ENCODE results near the gene RYR3.

Gene RYR3

DNA sequence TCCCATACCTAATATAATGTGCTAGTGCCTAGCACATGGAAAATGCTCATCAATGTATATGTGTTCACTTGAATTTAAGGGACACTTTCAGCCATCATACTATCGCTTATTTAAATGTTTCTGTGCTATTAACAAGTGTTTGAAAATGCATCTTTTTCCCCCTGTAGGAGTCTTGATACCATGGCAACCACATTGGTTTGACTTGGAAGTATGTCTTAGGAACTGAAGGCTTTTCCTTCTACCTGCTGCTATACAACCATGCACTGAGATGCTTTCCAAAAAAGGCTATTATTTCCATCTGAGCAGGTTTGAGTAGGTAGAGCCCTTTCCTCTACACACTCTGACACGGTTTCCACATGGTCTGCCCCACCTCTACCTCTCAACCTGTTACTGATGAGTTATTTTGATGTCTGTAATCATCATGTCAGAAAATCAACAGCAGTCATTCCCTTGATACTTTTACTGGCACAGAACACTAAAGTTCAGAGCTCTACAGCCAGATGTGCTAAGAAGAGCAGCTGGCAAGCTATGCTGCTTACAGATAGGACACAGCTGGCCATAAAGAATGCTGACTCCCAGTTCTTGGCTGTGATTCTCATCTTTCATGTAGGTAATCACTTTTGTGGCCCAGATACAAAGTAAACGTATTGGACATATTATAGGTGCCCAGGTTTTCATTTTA is 59.3 kb downstream of the RYR3 start:
- TF ChIP-seq, protein P1, sequence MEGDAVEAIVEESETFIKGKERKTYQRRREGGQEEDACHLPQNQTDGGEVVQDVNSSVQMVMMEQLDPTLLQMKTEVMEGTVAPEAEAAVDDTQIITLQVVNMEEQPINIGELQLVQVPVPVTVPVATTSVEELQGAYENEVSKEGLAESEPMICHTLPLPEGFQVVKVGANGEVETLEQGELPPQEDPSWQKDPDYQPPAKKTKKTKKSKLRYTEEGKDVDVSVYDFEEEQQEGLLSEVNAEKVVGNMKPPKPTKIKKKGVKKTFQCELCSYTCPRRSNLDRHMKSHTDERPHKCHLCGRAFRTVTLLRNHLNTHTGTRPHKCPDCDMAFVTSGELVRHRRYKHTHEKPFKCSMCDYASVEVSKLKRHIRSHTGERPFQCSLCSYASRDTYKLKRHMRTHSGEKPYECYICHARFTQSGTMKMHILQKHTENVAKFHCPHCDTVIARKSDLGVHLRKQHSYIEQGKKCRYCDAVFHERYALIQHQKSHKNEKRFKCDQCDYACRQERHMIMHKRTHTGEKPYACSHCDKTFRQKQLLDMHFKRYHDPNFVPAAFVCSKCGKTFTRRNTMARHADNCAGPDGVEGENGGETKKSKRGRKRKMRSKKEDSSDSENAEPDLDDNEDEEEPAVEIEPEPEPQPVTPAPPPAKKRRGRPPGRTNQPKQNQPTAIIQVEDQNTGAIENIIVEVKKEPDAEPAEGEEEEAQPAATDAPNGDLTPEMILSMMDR (IDR thresholded peaks at IDR 0.05) = no peak
- TF ChIP-seq ZFX (IDR thresholded peaks at IDR 0.05; ENCODE audit: borderline replicate concordance) = no peak
- no peak overlapping the region for H3K27ac ChIP-seq

DNA sequence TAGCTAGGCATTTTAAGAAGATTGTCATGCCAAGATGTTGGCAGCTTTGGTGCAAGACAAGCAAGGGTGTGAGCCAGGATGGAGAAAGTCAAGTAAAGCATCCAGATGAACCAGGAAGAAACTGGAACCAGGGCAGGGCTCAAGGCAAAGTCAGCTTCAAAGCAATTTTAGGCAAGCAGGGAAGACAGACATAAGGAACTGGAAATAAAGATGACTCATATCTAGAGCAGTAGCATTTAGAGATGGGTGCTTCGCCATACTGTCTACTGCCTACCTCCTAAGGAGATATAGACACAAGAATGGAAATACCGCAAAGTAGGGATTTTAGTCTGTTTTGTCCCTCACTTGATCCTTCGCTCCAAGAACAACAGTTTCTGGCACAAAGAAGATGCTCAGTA is 59.9 kb downstream of the RYR3 start:
- TF ChIP-seq ZFX (IDR thresholded peaks at IDR 0.05; ENCODE audit: borderline replicate concordance) = no peak
- TF ChIP-seq, protein P1 (IDR thresholded peaks at IDR 0.05) = no peak
- H3K27ac ChIP-seq = no peak overlapping the region

DNA sequence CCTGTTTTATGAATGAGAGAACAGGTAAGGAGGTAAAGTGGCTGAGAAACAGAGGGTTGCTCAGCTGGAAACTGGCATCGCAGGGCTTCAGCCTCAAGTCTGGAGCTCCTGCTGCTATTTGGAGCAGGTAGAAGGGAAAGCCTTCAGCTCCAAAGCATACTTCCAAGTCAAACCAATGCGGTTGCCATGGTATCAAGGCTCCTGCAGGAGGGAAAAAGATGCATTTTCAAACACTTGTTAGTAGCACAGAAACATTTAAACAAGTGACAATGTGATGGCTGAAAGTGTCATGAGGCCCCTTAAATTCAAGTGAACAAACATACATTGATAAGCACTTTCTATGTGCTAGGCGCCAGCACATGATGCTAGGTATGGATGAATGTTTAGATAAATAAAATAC is 60.4 kb downstream of the RYR3 start:
- no peak overlapping the region for H3K27ac ChIP-seq

DNA sequence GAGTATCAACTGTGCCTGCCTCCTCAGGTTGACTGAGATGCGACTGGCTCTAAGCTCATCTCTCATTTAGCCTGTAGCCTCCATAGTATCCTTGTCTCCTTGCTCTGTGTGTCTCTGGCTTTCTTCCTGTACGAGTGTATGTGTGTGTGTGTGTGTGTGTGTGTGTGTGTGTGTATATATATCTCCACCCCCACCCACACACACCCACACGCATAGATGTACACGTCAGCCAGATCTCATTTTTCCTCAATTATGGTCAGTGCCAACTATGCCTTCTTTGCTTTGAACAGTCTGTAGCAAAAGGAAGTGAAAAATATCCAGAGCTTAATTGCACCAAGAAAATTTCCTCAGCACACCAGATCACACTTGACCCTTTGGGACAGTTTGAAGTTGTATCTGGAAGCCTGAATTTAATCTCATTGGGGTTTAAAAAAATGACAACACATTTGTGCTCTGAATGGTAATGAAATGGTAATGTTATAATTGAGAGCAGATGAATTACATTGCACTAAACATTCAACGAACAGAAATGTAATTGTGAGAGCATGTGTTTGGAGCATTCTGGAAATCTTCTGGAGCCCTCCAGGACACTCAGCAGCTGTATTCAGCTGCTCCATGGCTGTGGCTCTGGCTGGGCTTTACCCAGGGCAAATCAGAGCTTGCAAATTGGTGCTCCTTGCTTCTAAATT is 63.6 kb downstream of the RYR3 start:
- TF ChIP-seq, protein P1 (IDR thresholded peaks at IDR 0.05) = no peak
- TF ChIP-seq ZFX (IDR thresholded peaks at IDR 0.05; ENCODE audit: borderline replicate concordance) = no peak
- H3K27ac ChIP-seq = no peak overlapping the region

More for the DNA sequence above, 60.4 kb downstream of the RYR3 start:
- no peak for TF ChIP-seq ZFX (IDR thresholded peaks at IDR 0.05; ENCODE audit: borderline replicate concordance)
- TF ChIP-seq, protein P1 (IDR thresholded peaks at IDR 0.05) = no peak

DNA sequence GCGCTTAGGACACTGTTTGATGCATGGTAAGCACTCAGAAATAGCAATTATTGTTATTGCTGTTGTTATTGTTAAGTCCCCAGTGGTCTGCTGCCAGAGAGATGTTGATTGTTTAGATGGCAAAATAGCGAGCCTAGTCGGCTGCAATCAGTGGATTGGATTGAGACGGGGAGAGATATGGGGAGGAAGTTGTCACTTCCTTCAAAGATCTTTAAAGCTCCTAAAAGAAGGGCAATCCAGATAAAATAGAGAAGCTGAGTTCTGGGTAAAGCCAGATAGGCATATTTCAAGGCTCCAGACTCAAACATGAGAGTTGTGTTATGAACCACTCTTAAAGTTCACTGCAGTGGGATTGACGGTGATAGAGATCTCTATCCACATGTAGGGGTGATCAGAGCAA is 64.5 kb downstream of the RYR3 start:
- no peak overlapping the region for H3K27ac ChIP-seq
- TF ChIP-seq, protein P1 (IDR thresholded peaks at IDR 0.05) = no peak

DNA sequence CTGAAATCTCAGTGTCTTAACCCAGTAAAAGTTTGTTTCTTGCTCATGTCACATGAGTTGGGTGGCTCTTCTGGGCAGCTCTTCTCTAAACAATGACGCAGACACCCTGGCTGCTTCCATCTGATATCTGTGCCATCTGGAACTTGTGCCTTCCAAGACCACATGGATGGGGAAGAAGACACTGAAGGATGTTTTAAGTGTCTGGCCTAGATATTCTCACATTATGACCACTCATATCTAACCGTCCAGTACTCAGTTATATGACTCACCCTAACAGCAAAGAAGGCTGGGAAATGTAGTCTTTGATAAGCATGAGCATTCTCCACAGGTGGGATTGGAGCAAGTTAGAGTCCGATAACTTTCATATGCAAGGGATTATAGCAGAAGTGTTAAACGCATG is 66.4 kb downstream of the RYR3 start:
- H3K27ac ChIP-seq = no peak overlapping the region
- TF ChIP-seq, protein P1 (IDR thresholded peaks at IDR 0.05) = no peak
- no peak for TF ChIP-seq ZFX (IDR thresholded peaks at IDR 0.05; ENCODE audit: borderline replicate concordance)

DNA sequence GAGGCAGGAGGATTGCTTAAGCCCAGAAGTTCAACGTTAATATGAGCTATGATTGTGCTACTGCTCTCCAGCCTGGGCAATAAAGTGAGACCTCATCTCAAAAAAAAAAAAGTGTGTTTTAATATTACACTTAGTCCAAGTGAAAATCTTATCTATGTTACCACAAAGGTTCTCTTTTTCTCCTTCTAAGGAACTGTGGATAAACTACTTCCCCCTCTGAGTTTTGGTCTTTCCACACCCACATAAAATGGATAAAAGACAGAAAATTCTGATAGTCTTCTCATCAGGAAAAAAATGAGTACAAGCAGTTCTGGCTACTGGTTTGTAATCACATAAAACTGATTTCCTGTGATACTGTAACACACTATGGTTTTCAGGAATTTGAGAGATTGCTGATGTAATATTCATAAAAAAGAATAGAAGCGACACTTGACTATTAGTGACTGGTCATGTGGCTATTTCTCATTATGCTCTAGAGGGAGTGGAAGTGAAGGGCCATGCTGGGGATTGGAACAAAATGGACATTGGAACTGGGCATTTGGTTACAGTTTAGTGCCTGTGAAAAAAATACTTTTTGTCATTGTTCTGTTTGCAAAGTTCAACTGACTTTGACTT is 68.2 kb downstream of the RYR3 start:
- TF ChIP-seq ZFX (IDR thresholded peaks at IDR 0.05; ENCODE audit: borderline replicate concordance) = no peak
- TF ChIP-seq, protein P1 (IDR thresholded peaks at IDR 0.05) = no peak
- no peak overlapping the region for H3K27ac ChIP-seq
